ENCODE results near the gene EIF4G3.

GRCh38 chr1:20887246-20887645 lies 289.5 kb downstream of the EIF4G3 start:
- TF ChIP-seq CTCF (IDR thresholded peaks at IDR 0.05) = no peak
- TF ChIP-seq POLR2AphosphoS5 (IDR thresholded peaks at IDR 0.05) = no peak
- TF ChIP-seq EP300 (IDR thresholded peaks at IDR 0.05) = no peak

All from gastroesophageal sphincter (tissue), 3 donors.